Fibroblast of villous mesenchyme (primary cell): ENCODE data around the gene TFAP2E. TPM values are rescaled to one million over a fixed set of nuclear protein-coding genes. Genes with fewer than 3 reads are reported as not detected.

Source experiments
- DNase-seq: peaks from one replicate; pipeline ENCODE4 v3.0.0-alpha.2; 2010; ENCODE audit warnings: low read depth
- H3K4me3 ChIP-seq: 2 replicates; pipeline ENCODE4 v1.5.1; 2011; ENCODE audit warnings: low read depth, mild to moderate bottlenecking, low read length
- CTCF ChIP-seq: IDR thresholded peaks from 2 replicates; pipeline ENCODE4 v1.5.1; 2012; ENCODE audit warnings: low read depth, mild to moderate bottlenecking, low read length; ENCODE audit not compliant: insufficient read depth
- total RNA-seq: library from RNA; depleted of rRNA; stranded (reverse); fragments of >200 nt; gene quantifications from 2 replicates; pipeline ENCODE4 v1.2.3, GENCODE V29; 2012

TFAP2E gene
- total RNA-seq, 1 donor, result under 0.01 TPM

- H3K4me3 ChIP-seq, result no peak overlapping the region
- no peak for TF ChIP-seq CTCF
- no peak for DNase-seq
Observed at GRCh38 chr1:35588197-35588910, 15.2 kb downstream of the TFAP2E start.

- no peak for TF ChIP-seq CTCF
- no peak overlapping the region for H3K4me3 ChIP-seq
- no peak for DNase-seq
Observed at GRCh38 chr1:35589516-35590427, 16.7 kb downstream of the TFAP2E start.

GRCh38 chr1:35590476-35591040 is 17.4 kb downstream of the TFAP2E start:
- DNase-seq, result no peak
- H3K4me3 ChIP-seq, result no peak overlapping the region
- TF ChIP-seq CTCF, result no peak

- no peak for DNase-seq
- H3K4me3 ChIP-seq, result no peak overlapping the region
- TF ChIP-seq CTCF, result no peak
Observed at GRCh38 chr1:35591211-35591610, 18.1 kb downstream of the TFAP2E start.

GRCh38 chr1:35592991-35593769 is 20.1 kb downstream of the TFAP2E start:
- DNase-seq, result no peak
- H3K4me3 ChIP-seq, result no peak overlapping the region
- no peak for TF ChIP-seq CTCF

- TF ChIP-seq CTCF, result no peak
- DNase-seq, result no peak
- no peak overlapping the region for H3K4me3 ChIP-seq
Observed at GRCh38 chr1:35594005-35594760, 21.1 kb downstream of the TFAP2E start.
